ENCODE results near the gene SLC25A30. TPM values are rescaled to one million over a fixed set of nuclear protein-coding genes. Genes with fewer than 3 reads are reported as not detected.

The SLC25A30 gene
- total and polyA plus RNA-seq, 2 of the 13 experiments (the other 11 are each of a cell fraction or from before 2014, with no cell fraction given): 19.6 to 22.5 TPM

GRCh38 chr13:45464687-45465453, 46.7 kb upstream of the SLC25A30 start, which contains the start of gene COG3 (continued):
- TF ChIP-seq, protein P1, sequence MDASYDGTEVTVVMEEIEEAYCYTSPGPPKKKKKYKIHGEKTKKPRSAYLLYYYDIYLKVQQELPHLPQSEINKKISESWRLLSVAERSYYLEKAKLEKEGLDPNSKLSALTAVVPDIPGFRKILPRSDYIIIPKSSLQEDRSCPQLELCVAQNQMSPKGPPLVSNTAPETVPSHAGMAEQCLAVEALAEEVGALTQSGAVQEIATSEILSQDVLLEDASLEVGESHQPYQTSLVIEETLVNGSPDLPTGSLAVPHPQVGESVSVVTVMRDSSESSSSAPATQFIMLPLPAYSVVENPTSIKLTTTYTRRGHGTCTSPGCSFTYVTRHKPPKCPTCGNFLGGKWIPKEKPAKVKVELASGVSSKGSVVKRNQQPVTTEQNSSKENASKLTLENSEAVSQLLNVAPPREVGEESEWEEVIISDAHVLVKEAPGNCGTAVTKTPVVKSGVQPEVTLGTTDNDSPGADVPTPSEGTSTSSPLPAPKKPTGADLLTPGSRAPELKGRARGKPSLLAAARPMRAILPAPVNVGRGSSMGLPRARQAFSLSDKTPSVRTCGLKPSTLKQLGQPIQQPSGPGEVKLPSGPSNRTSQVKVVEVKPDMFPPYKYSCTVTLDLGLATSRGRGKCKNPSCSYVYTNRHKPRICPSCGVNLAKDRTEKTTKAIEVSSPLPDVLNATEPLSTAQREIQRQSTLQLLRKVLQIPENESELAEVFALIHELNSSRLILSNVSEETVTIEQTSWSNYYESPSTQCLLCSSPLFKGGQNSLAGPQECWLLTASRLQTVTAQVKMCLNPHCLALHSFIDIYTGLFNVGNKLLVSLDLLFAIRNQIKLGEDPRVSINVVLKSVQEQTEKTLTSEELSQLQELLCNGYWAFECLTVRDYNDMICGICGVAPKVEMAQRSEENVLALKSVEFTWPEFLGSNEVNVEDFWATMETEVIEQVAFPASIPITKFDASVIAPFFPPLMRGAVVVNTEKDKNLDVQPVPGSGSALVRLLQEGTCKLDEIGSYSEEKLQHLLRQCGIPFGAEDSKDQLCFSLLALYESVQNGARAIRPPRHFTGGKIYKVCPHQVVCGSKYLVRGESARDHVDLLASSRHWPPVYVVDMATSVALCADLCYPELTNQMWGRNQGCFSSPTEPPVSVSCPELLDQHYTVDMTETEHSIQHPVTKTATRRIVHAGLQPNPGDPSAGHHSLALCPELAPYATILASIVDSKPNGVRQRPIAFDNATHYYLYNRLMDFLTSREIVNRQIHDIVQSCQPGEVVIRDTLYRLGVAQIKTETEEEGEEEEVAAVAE (CRISPR knock-in tag; IDR thresholded peaks at IDR 0.05; ENCODE audit: borderline replicate concordance): peak; percentile 82; the same call in 1 of the 2 replicates
- peak; percentile 99 for TF ChIP-seq GABPB1 (CRISPR knock-in tag; IDR thresholded peaks at IDR 0.05)
- no peak; the same call in 1 of the 2 replicates for TF ChIP-seq ZNF776 (CRISPR knock-in tag; IDR thresholded peaks at IDR 0.05)
- TF ChIP-seq CBFB (CRISPR knock-in tag; IDR thresholded peaks at IDR 0.05): peak; percentile 56
- peak; percentile 30; the same call in 1 of the 2 replicates for TF ChIP-seq ZNF589 (CRISPR knock-in tag; conservative IDR thresholded peaks at IDR 0.05)
- TF ChIP-seq HNRNPUL1 (IDR thresholded peaks at IDR 0.05; ENCODE audit: low read depth, low read length): no peak
- TF ChIP-seq PLRG1 (conservative IDR thresholded peaks at IDR 0.05): no peak
- TF ChIP-seq THAP7 (CRISPR knock-in tag; IDR thresholded peaks at IDR 0.05): no peak
- TF ChIP-seq RNF219 (CRISPR knock-in tag; IDR thresholded peaks at IDR 0.05): peak; percentile 90; the same call in 1 of the 2 replicates
- TF ChIP-seq GMEB2 (CRISPR knock-in tag; IDR thresholded peaks at IDR 0.05; ENCODE audit: low read depth): peak; percentile 40; the same call in 1 of the 2 replicates
- TF ChIP-seq CCAR2 (optimal IDR thresholded peaks at IDR 0.05; ENCODE audit: low read depth, low read length): no peak
- TF ChIP-seq GATAD2A (CRISPR knock-in tag; IDR thresholded peaks at IDR 0.05): peak; percentile 67
- TF ChIP-seq SOX6 (IDR thresholded peaks at IDR 0.05): no peak
- TF ChIP-seq SOX6 (CRISPR knock-in tag; IDR thresholded peaks at IDR 0.05): peak; percentile 75
- TF ChIP-seq SMAD9 (CRISPR knock-in tag; IDR thresholded peaks at IDR 0.05): no peak
- peak; percentile 90 for TF ChIP-seq ZFP91 (CRISPR knock-in tag; IDR thresholded peaks at IDR 0.05; ENCODE audit: borderline replicate concordance)
- TF ChIP-seq, protein P2, sequence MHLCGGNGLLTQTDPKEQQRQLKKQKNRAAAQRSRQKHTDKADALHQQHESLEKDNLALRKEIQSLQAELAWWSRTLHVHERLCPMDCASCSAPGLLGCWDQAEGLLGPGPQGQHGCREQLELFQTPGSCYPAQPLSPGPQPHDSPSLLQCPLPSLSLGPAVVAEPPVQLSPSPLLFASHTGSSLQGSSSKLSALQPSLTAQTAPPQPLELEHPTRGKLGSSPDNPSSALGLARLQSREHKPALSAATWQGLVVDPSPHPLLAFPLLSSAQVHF (CRISPR knock-in tag; IDR thresholded peaks at IDR 0.05): no peak

Data from HepG2 (cell line).